Measurements from ENCODE around the gene KLK3. TPM values are rescaled to one million over a fixed set of nuclear protein-coding genes. Genes with fewer than 3 reads are reported as not detected.

KLK3 gene
- total RNA-seq, 3 donors from 2014 or later: 0.32 to 45.2 TPM; not detected in 1

DNA sequence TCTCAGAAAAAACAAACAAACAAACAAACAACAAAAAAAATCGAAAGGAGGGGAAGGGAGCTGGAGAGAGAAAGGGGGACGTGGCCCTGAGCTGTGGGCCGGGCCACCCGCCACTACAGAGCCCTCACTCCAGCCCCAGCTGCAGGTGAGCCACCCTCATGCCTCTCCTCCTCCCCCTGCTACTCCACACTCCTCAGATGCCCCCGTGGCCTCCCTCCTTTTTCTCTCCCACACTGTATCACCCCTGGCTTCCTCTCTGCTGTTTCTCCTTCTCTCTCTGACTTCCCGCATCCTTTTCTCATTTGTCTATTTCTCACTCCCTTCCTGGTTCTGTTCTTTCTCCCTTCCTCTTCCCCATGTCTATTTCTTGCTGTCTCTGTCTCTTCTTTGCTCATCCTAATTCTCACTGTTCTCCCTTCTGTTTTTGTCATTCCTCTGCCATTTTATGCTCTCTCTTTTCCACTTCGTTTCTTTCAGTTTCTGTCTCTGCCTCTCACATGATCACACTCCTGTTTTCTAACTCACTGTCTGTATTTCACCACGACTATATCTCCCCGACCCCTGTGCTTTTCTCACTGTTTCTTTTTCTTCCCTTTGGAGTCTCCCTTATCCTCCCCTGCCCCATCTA, 21.2 kb downstream of the KLK3 start:
- no peak for DNase-seq (ENCODE audit: low spot score in 2 of 2)
- Histone ChIP-seq H3K36me3 (no peaks in the 10 kb centered on the region), H3K4me3 (no peak overlapping the region), H3K27me3 (peaks cover 0 to 19% of the 10 kb centered on the region in 2 donors), H3K27ac (no peak overlapping the region), H3K4me1 (no peaks in the 10 kb centered on the region), H3K9me3 (no peaks in the 10 kb centered on the region)
- TF ChIP-seq POLR2A (IDR thresholded peaks at IDR 0.05) (no peak), POLR2AphosphoS5 (IDR thresholded peaks at IDR 0.05) (no peak)
- TF ChIP-seq, protein P1, sequence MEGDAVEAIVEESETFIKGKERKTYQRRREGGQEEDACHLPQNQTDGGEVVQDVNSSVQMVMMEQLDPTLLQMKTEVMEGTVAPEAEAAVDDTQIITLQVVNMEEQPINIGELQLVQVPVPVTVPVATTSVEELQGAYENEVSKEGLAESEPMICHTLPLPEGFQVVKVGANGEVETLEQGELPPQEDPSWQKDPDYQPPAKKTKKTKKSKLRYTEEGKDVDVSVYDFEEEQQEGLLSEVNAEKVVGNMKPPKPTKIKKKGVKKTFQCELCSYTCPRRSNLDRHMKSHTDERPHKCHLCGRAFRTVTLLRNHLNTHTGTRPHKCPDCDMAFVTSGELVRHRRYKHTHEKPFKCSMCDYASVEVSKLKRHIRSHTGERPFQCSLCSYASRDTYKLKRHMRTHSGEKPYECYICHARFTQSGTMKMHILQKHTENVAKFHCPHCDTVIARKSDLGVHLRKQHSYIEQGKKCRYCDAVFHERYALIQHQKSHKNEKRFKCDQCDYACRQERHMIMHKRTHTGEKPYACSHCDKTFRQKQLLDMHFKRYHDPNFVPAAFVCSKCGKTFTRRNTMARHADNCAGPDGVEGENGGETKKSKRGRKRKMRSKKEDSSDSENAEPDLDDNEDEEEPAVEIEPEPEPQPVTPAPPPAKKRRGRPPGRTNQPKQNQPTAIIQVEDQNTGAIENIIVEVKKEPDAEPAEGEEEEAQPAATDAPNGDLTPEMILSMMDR (IDR thresholded peaks at IDR 0.05): no peak
- intact Hi-C loops (cut with DNase I; ENCODE audit: low total_unique reads): no loop called here

DNA sequence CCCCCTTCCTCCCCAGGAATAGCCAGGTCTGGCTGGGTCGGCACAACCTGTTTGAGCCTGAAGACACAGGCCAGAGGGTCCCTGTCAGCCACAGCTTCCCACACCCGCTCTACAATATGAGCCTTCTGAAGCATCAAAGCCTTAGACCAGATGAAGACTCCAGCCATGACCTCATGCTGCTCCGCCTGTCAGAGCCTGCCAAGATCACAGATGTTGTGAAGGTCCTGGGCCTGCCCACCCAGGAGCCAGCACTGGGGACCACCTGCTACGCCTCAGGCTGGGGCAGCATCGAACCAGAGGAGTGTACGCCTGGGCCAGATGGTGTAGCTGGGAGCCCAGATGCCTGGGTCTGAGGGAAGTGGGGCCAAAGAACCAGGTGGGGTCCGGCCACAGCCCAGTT, 21.7 kb downstream of the KLK3 start:
- no peak overlapping the region for H3K27ac ChIP-seq
- peaks cover 0 to 19% of the 10 kb centered on the region in 2 donors for H3K27me3 ChIP-seq
- no peak for DNase-seq (ENCODE audit: low spot score in 2 of 2)
- H3K4me1 ChIP-seq: no peaks in the 10 kb centered on the region
- no peaks in the 10 kb centered on the region for H3K9me3 ChIP-seq
- no peaks in the 10 kb centered on the region for H3K36me3 ChIP-seq
- intact Hi-C loops (cut with DNase I; ENCODE audit: low total_unique reads): no loop called here
- TF ChIP-seq POLR2A (IDR thresholded peaks at IDR 0.05) (no peak), POLR2AphosphoS5 (IDR thresholded peaks at IDR 0.05) (no peak)
- TF ChIP-seq, protein P1 (IDR thresholded peaks at IDR 0.05): no peak
- no peak overlapping the region for H3K4me3 ChIP-seq

DNA sequence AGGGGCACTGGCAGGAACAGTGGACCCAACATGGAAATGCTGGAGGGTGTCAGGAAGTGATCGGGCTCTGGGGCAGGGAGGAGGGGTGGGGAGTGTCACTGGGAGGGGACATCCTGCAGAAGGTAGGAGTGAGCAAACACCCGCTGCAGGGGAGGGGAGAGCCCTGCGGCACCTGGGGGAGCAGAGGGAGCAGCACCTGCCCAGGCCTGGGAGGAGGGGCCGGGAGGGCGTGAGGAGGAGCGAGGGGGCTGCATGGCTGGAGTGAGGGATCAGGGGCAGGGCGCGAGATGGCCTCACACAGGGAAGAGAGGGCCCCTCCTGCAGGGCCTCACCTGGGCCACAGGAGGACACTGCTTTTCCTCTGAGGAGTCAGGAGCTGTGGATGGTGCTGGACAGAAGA, 22.6 kb downstream of the KLK3 start:
- DNase-seq (ENCODE audit: low spot score in 2 of 2): no peak
- no peaks in the 10 kb centered on the region for H3K9me3 ChIP-seq
- TF ChIP-seq, protein P1 (IDR thresholded peaks at IDR 0.05): no peak
- TF ChIP-seq POLR2AphosphoS5 (IDR thresholded peaks at IDR 0.05) (no peak), POLR2A (IDR thresholded peaks at IDR 0.05) (no peak)
- no peak overlapping the region for H3K4me3 ChIP-seq
- no peak overlapping the region for H3K27ac ChIP-seq
- H3K27me3 ChIP-seq: peaks cover 0 to 19% of the 10 kb centered on the region in 2 donors
- H3K36me3 ChIP-seq: no peaks in the 10 kb centered on the region
- intact Hi-C loops (cut with DNase I; ENCODE audit: low total_unique reads): no loop called here
- no peaks in the 10 kb centered on the region for H3K4me1 ChIP-seq

DNA sequence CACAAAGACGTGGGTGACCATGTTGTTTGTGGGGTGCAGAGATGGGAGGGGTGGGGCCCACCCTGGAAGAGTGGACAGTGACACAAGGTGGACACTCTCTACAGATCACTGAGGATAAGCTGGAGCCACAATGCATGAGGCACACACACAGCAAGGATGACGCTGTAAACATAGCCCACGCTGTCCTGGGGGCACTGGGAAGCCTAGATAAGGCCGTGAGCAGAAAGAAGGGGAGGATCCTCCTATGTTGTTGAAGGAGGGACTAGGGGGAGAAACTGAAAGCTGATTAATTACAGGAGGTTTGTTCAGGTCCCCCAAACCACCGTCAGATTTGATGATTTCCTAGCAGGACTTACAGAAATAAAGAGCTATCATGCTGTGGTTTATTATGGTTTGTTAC, 24.1 kb downstream of the KLK3 start:
- Histone ChIP-seq H3K27me3 (peaks cover 0 to 12% of the 10 kb centered on the region in 2 donors), H3K4me1 (no peaks in the 10 kb centered on the region), H3K4me3 (no peak overlapping the region), H3K9me3 (no peaks in the 10 kb centered on the region), H3K27ac (no peak overlapping the region), H3K36me3 (no peaks in the 10 kb centered on the region)
- intact Hi-C loops (cut with DNase I; ENCODE audit: low total_unique reads): loop anchor here (1.0 kb wide), 1 partner anchor 20 kb away; no protein-coding TSS in a partner anchor
- DNase-seq (ENCODE audit: low spot score in 2 of 2): no peak
- TF ChIP-seq POLR2A (IDR thresholded peaks at IDR 0.05) (no peak), POLR2AphosphoS5 (IDR thresholded peaks at IDR 0.05) (no peak)
- TF ChIP-seq, protein P1 (IDR thresholded peaks at IDR 0.05): no peak

DNA sequence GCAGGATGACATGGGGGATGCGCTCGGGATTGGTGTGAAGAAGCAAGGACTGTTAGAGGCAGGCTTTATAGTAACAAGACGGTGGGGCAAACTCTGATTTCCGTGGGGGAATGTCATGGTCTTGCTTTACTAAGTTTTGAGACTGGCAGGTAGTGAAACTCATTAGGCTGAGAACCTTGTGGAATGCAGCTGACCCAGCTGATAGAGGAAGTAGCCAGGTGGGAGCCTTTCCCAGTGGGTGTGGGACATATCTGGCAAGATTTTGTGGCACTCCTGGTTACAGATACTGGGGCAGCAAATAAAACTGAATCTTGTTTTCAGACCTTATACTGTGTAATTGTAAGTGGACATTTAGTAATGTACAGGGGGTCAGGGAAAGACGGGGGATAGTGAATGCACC, 25.5 kb downstream of the KLK3 start:
- H3K27me3 ChIP-seq: peaks cover 0 to 6% of the 10 kb centered on the region in 2 donors
- no peaks in the 10 kb centered on the region for H3K9me3 ChIP-seq
- intact Hi-C loops (cut with DNase I; ENCODE audit: low total_unique reads): no loop called here
- no peak overlapping the region for H3K4me3 ChIP-seq
- no peak for DNase-seq (ENCODE audit: low spot score in 2 of 2)
- H3K4me1 ChIP-seq: no peaks in the 10 kb centered on the region
- TF ChIP-seq POLR2A (IDR thresholded peaks at IDR 0.05) (no peak), POLR2AphosphoS5 (IDR thresholded peaks at IDR 0.05) (no peak)
- TF ChIP-seq, protein P1 (IDR thresholded peaks at IDR 0.05): no peak
- no peak overlapping the region for H3K27ac ChIP-seq
- no peaks in the 10 kb centered on the region for H3K36me3 ChIP-seq
